ENCODE results near the gene BTLA.

Gene BTLA

DNA sequence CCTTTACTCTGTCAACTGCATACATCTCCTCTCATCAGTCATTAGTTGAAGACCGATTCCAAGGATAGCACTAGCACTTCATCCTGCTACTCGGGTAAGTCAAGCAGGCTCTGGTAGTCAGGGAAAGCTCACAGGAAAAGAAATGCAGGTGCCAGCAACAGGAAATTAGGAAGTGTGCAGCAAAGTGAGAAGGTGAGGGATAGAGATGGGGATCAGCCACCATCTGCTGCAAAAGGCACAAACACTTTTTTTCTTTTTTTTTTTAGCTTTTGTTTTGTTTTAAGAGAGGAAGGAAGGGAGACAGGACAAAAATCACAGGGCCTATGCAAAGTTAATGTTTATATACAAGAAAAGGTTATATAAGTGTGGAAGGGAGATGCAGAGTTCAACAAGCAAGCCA is 9.0 kb upstream of the BTLA start:
- H3K9me3 ChIP-seq (ENCODE audit: insufficient read depth, low read length) = peaks cover 14% of the 10 kb centered on the region; the same call in 1 of the 2 replicates
- no peak overlapping the region for H3K4me3 ChIP-seq (ENCODE audit: insufficient read depth, low read length, poor library complexity, severe bottlenecking)
- H3K9ac ChIP-seq (ENCODE audit: low read length) = no peak overlapping the region
- H3K79me2 ChIP-seq (ENCODE audit: insufficient read depth, low read length) = no peaks in the 10 kb centered on the region
- H3K4me2 ChIP-seq (ENCODE audit: low read depth, low read length, poor library complexity, severe bottlenecking) = no peak overlapping the region
- no peaks in the 10 kb centered on the region for H3K27me3 ChIP-seq (ENCODE audit: low read length)
- H3K9me2 ChIP-seq (replicated peaks; ENCODE audit: insufficient read depth, low read length) = no peaks in the 10 kb centered on the region
- TF ChIP-seq EZH2phosphoT487 (conservative IDR thresholded peaks at IDR 0.05; ENCODE audit: low read length) (no peak), CTCF (IDR thresholded peaks at IDR 0.05; ENCODE audit: insufficient read depth, low read length, poor library complexity, severe bottlenecking) (no peak)
- no peak overlapping the region for H2AFZ ChIP-seq (ENCODE audit: low read depth, low read length, severe bottlenecking)
- no peaks in the 10 kb centered on the region for H3F3A ChIP-seq (ENCODE audit: insufficient read depth)
- H3K27ac ChIP-seq (ENCODE audit: low read depth, low read length) = no peak overlapping the region
- peaks cover 5% of the 10 kb centered on the region; the same call in 1 of the 2 replicates for H3K36me3 ChIP-seq (ENCODE audit: low read length)
- H4K20me1 ChIP-seq (ENCODE audit: low read depth, low read length) = no peaks in the 10 kb centered on the region

DNA sequence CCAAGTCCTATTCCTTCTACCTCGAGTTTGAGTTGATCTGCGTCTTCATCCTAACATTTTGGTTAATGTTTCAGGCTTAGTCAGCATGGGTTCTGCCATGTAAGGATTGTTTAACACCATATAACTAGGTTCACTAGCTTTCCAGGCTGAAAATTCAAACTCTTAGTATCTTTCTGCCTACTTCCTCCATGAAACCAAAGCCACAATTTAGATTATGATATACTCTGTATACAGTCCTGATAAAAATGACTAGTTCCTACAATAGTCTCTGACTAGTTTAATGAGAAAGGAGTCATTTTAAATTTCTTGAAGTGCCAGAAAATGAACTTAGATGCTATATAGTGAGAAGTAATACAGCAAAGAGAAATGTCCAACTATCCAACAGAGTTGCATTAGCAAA is 6.6 kb upstream of the BTLA start:
- Histone ChIP-seq H3K27me3 (ENCODE audit: low read length) (no peaks in the 10 kb centered on the region), H3K36me3 (ENCODE audit: low read length) (no peaks in the 10 kb centered on the region), H3K9ac (ENCODE audit: low read length) (no peak overlapping the region), H4K20me1 (ENCODE audit: low read depth, low read length) (no peaks in the 10 kb centered on the region), H2AFZ (ENCODE audit: low read depth, low read length, severe bottlenecking) (no peak overlapping the region), H3K27ac (ENCODE audit: low read depth, low read length) (no peak overlapping the region), H3K9me3 (ENCODE audit: insufficient read depth, low read length) (peaks cover 6% of the 10 kb centered on the region; the same call in 1 of the 2 replicates), H3K4me3 (ENCODE audit: insufficient read depth, low read length, poor library complexity, severe bottlenecking) (no peak overlapping the region), H3K9me2 (replicated peaks; ENCODE audit: insufficient read depth, low read length) (no peaks in the 10 kb centered on the region), H3F3A (ENCODE audit: insufficient read depth) (no peaks in the 10 kb centered on the region), H3K4me2 (ENCODE audit: low read depth, low read length, poor library complexity, severe bottlenecking) (no peak overlapping the region), H3K79me2 (ENCODE audit: insufficient read depth, low read length) (no peaks in the 10 kb centered on the region)
- TF ChIP-seq CTCF (IDR thresholded peaks at IDR 0.05; ENCODE audit: insufficient read depth, low read length, poor library complexity, severe bottlenecking) = no peak
- TF ChIP-seq EZH2phosphoT487 (conservative IDR thresholded peaks at IDR 0.05; ENCODE audit: low read length) = no peak

- Histone ChIP-seq H3K9me3 (ENCODE audit: insufficient read depth, low read length) (no peaks in the 10 kb centered on the region), H3K4me2 (ENCODE audit: low read depth, low read length, poor library complexity, severe bottlenecking) (no peak overlapping the region)
Measured at GRCh38 chr3:112504123-112504522, 4.9 kb upstream of the BTLA start.

More at GRCh38 chr3:112504123-112504522, 4.9 kb upstream of the BTLA start:
- no peak overlapping the region for H3K4me3 ChIP-seq (ENCODE audit: insufficient read depth, low read length, poor library complexity, severe bottlenecking)
- H3K27ac ChIP-seq (ENCODE audit: low read depth, low read length) = no peak overlapping the region
- H3K27me3 ChIP-seq (ENCODE audit: low read length) = no peaks in the 10 kb centered on the region
- no peaks in the 10 kb centered on the region for H3K9me2 ChIP-seq (replicated peaks; ENCODE audit: insufficient read depth, low read length)
- H3K79me2 ChIP-seq (ENCODE audit: insufficient read depth, low read length) = no peaks in the 10 kb centered on the region
- no peak overlapping the region for H2AFZ ChIP-seq (ENCODE audit: low read depth, low read length, severe bottlenecking)
- TF ChIP-seq EZH2phosphoT487 (conservative IDR thresholded peaks at IDR 0.05; ENCODE audit: low read length) (no peak), CTCF (IDR thresholded peaks at IDR 0.05; ENCODE audit: insufficient read depth, low read length, poor library complexity, severe bottlenecking) (no peak)
- H3K9ac ChIP-seq (ENCODE audit: low read length) = no peak overlapping the region
- no peaks in the 10 kb centered on the region for H3K36me3 ChIP-seq (ENCODE audit: low read length)
- H3F3A ChIP-seq (ENCODE audit: insufficient read depth) = no peaks in the 10 kb centered on the region
- no peaks in the 10 kb centered on the region for H4K20me1 ChIP-seq (ENCODE audit: low read depth, low read length)
